Measurements from ENCODE around the gene DYNC1I1. TPM values are rescaled to one million over a fixed set of nuclear protein-coding genes. Genes with fewer than 3 reads are reported as not detected.

Gene DYNC1I1
- polyA plus RNA-seq, 1 donor from 2014 or later: not detected

GRCh38 chr7:95863623-95864022 is 91.3 kb downstream of the DYNC1I1 start:
- H3K9me3 Mint-ChIP-seq: peaks cover 0 to 12% (median 3%) of the 10 kb centered on the region in 3 donors
- H3K4me3 Mint-ChIP-seq: no peak overlapping the region
- H3K27ac Mint-ChIP-seq: no peak overlapping the region
- H3K4me1 Mint-ChIP-seq: no peaks in the 10 kb centered on the region
- no peaks in the 10 kb centered on the region for H3K36me3 Mint-ChIP-seq
- H3K27me3 Mint-ChIP-seq: no peaks in the 10 kb centered on the region

- Mint-ChIP-seq H3K27ac (no peak overlapping the region), H3K27me3 (no peaks in the 10 kb centered on the region), H3K4me1 (peaks cover 0 to 2% (median 0%) of the 10 kb centered on the region in 3 donors), H3K36me3 (no peaks in the 10 kb centered on the region), H3K9me3 (no peaks in the 10 kb centered on the region), H3K4me3 (no peak overlapping the region)
Measured at GRCh38 chr7:95865716-95866371, 93.5 kb downstream of the DYNC1I1 start.

- Mint-ChIP-seq H3K9me3 (no peaks in the 10 kb centered on the region), H3K4me1 (peaks cover 0 to 4% (median 2%) of the 10 kb centered on the region in 3 donors), H3K27ac (no peak overlapping the region), H3K4me3 (no peak overlapping the region), H3K27me3 (no peaks in the 10 kb centered on the region), H3K36me3 (no peaks in the 10 kb centered on the region)
Measured at GRCh38 chr7:95867309-95867708, 95.0 kb downstream of the DYNC1I1 start.

- Mint-ChIP-seq H3K36me3 (no peaks in the 10 kb centered on the region), H3K9me3 (no peaks in the 10 kb centered on the region), H3K4me3 (no peak overlapping the region), H3K27me3 (peaks cover 7% of the 10 kb centered on the region), H3K4me1 (peaks cover 0 to 4% (median 2%) of the 10 kb centered on the region in 3 donors), H3K27ac (no peak overlapping the region)
Measured at GRCh38 chr7:95871075-95871848, 98.9 kb downstream of the DYNC1I1 start.

GRCh38 chr7:95871896-95872295 is 99.5 kb downstream of the DYNC1I1 start:
- H3K9me3 Mint-ChIP-seq: no peaks in the 10 kb centered on the region
- H3K36me3 Mint-ChIP-seq: no peaks in the 10 kb centered on the region
- H3K27ac Mint-ChIP-seq: no peak overlapping the region
- H3K4me3 Mint-ChIP-seq: no peak overlapping the region
- peaks cover 7% of the 10 kb centered on the region for H3K27me3 Mint-ChIP-seq
- H3K4me1 Mint-ChIP-seq: peaks cover 0 to 4% (median 2%) of the 10 kb centered on the region in 3 donors

- H3K4me3 Mint-ChIP-seq: no peak overlapping the region
- H3K27ac Mint-ChIP-seq: no peak overlapping the region
- peaks cover 3 to 13% (median 6%) of the 10 kb centered on the region in 3 donors for H3K9me3 Mint-ChIP-seq
- H3K36me3 Mint-ChIP-seq: no peaks in the 10 kb centered on the region
- H3K4me1 Mint-ChIP-seq: peaks cover 0 to 4% (median 2%) of the 10 kb centered on the region in 3 donors
- peaks cover 7% of the 10 kb centered on the region for H3K27me3 Mint-ChIP-seq
Measured at GRCh38 chr7:95874129-95874528, 101.8 kb downstream of the DYNC1I1 start.

GRCh38 chr7:95874541-95875265 is 102.3 kb downstream of the DYNC1I1 start:
- H3K9me3 Mint-ChIP-seq: peaks cover 3 to 17% (median 6%) of the 10 kb centered on the region in 3 donors
- no peaks in the 10 kb centered on the region for H3K36me3 Mint-ChIP-seq
- H3K4me1 Mint-ChIP-seq: peaks cover 0 to 4% (median 2%) of the 10 kb centered on the region in 3 donors
- H3K4me3 Mint-ChIP-seq: no peak overlapping the region
- H3K27ac Mint-ChIP-seq: no peak overlapping the region
- H3K27me3 Mint-ChIP-seq: peaks cover 7% of the 10 kb centered on the region

- peaks cover 0 to 4% (median 2%) of the 10 kb centered on the region in 3 donors for H3K4me1 Mint-ChIP-seq
- peaks cover 7% of the 10 kb centered on the region for H3K27me3 Mint-ChIP-seq
- no peak overlapping the region for H3K4me3 Mint-ChIP-seq
- peaks cover 3 to 17% (median 6%) of the 10 kb centered on the region in 3 donors for H3K9me3 Mint-ChIP-seq
- no peaks in the 10 kb centered on the region for H3K36me3 Mint-ChIP-seq
- no peak overlapping the region for H3K27ac Mint-ChIP-seq
Measured at GRCh38 chr7:95875519-95875918, 103.2 kb downstream of the DYNC1I1 start.

GRCh38 chr7:95878677-95879076 is 106.3 kb downstream of the DYNC1I1 start:
- no peak overlapping the region for H3K4me3 Mint-ChIP-seq
- no peaks in the 10 kb centered on the region for H3K4me1 Mint-ChIP-seq
- H3K27ac Mint-ChIP-seq: no peak overlapping the region
- peaks cover 3 to 17% (median 6%) of the 10 kb centered on the region in 3 donors for H3K9me3 Mint-ChIP-seq
- H3K36me3 Mint-ChIP-seq: no peaks in the 10 kb centered on the region
- peaks cover 4% of the 10 kb centered on the region for H3K27me3 Mint-ChIP-seq

GRCh38 chr7:95881597-95881996 is 109.2 kb downstream of the DYNC1I1 start:
- Mint-ChIP-seq H3K4me1 (no peaks in the 10 kb centered on the region), H3K9me3 (peaks cover 3 to 17% (median 6%) of the 10 kb centered on the region in 3 donors), H3K27me3 (no peaks in the 10 kb centered on the region), H3K27ac (no peak overlapping the region), H3K36me3 (no peaks in the 10 kb centered on the region), H3K4me3 (no peak overlapping the region)

- no peak overlapping the region for H3K4me3 Mint-ChIP-seq
- no peak overlapping the region for H3K27ac Mint-ChIP-seq
- H3K9me3 Mint-ChIP-seq: peaks cover 3 to 11% (median 6%) of the 10 kb centered on the region in 3 donors
- no peaks in the 10 kb centered on the region for H3K4me1 Mint-ChIP-seq
- no peaks in the 10 kb centered on the region for H3K27me3 Mint-ChIP-seq
- H3K36me3 Mint-ChIP-seq: no peaks in the 10 kb centered on the region
Measured at GRCh38 chr7:95883217-95883616, 110.9 kb downstream of the DYNC1I1 start.

- H3K9me3 Mint-ChIP-seq: no peaks in the 10 kb centered on the region
- no peaks in the 10 kb centered on the region for H3K36me3 Mint-ChIP-seq
- no peaks in the 10 kb centered on the region for H3K4me1 Mint-ChIP-seq
- H3K27ac Mint-ChIP-seq: peak overlapping the region in 1 of 3 donors; percentile 70
- H3K27me3 Mint-ChIP-seq: no peaks in the 10 kb centered on the region
- H3K4me3 Mint-ChIP-seq: no peak overlapping the region
Measured at GRCh38 chr7:95886501-95887090, 114.2 kb downstream of the DYNC1I1 start.

- H3K27me3 Mint-ChIP-seq: no peaks in the 10 kb centered on the region
- no peak overlapping the region for H3K27ac Mint-ChIP-seq
- H3K4me1 Mint-ChIP-seq: no peaks in the 10 kb centered on the region
- no peak overlapping the region for H3K4me3 Mint-ChIP-seq
- H3K9me3 Mint-ChIP-seq: no peaks in the 10 kb centered on the region
- H3K36me3 Mint-ChIP-seq: no peaks in the 10 kb centered on the region
Measured at GRCh38 chr7:95893484-95893883, 121.1 kb downstream of the DYNC1I1 start.

GRCh38 chr7:95897557-95898251 is 125.3 kb downstream of the DYNC1I1 start:
- H3K4me1 Mint-ChIP-seq: no peaks in the 10 kb centered on the region
- no peaks in the 10 kb centered on the region for H3K9me3 Mint-ChIP-seq
- no peak overlapping the region for H3K27ac Mint-ChIP-seq

More at GRCh38 chr7:95897557-95898251, 125.3 kb downstream of the DYNC1I1 start:
- H3K36me3 Mint-ChIP-seq: no peaks in the 10 kb centered on the region
- no peak overlapping the region for H3K4me3 Mint-ChIP-seq
- H3K27me3 Mint-ChIP-seq: no peaks in the 10 kb centered on the region

Data from IgD-negative memory B cell (primary cell).